Endothelial cell of umbilical vein (primary cell): ENCODE results near the gene HSD17B11. TPM values are rescaled to one million over a fixed set of nuclear protein-coding genes. Genes with fewer than 3 reads are reported as not detected.

ENCODE experiments used
- BruUV-seq: library from RNA; stranded (reverse); fragments of 400-500 nt; replicated peaks from 2 replicates; lab custom pipeline; 2021; lab: Mats Ljungman, UMichigan
- CTCF ChIA-PET: fragments of 300-600, 350-600 bp; sonication (Branson Sonifier 250); formaldehyde crosslinking; loops from one replicate; lab custom pipeline; 2021; ENCODE audit warnings: antibody characterized with exemption, inconsistent platforms; lab: Charles Lee
- POLR2A ChIA-PET: fragments of 300-600, 350-600 bp; sonication (Branson Sonifier 250); formaldehyde crosslinking; loops from one replicate; lab custom pipeline; 2021; ENCODE audit warnings: antibody characterized with exemption, inconsistent platforms; lab: Charles Lee
- DNase-seq: peaks from one replicate; pipeline ENCODE4 v3.0.0-alpha.2; 2011; ENCODE audit warnings: low read depth, low spot score
- FAIRE-seq: peaks from 2 replicates; lab custom pipeline; 2011; peaks lifted over from hg19 to GRCh38; lab: Jason Lieb, UNC
- H2AFZ ChIP-seq: 2 replicates; pipeline ENCODE4 v1.6.0; 2012; ENCODE audit warnings: low read depth, low read length, control low read depth, inconsistent platforms
- H3K27ac ChIP-seq: 2 replicates; pipeline ENCODE4 v1.5.1; 2011; ENCODE audit warnings: low read depth, mild to moderate bottlenecking, control low read depth, low read length, moderate library complexity; ENCODE audit not compliant: insufficient read depth
- H3K27me3 ChIP-seq, 2 experiments: 2 replicates each; pipeline versions ENCODE4 v1.6.0 to v1.6.1; 2011; ENCODE audit warnings: low read length in 2 of 2, mixed read lengths in 1 of 2; ENCODE audit not compliant: control insufficient read depth in 2 of 2, insufficient read depth in 2 of 2
- H3K36me3 ChIP-seq, 2 experiments: 2 replicates in 1 of 2; 3 replicates in 1 of 2; pipeline ENCODE4 v1.5.1; 2011; ENCODE audit warnings: low read length in 2 of 2, mild to moderate bottlenecking in 1 of 2, moderate library complexity in 1 of 2; ENCODE audit not compliant: control insufficient read depth in 2 of 2, insufficient read depth in 2 of 2; ENCODE audit errors: extremely low read depth in 1 of 2
- H3K4me1 ChIP-seq: 3 replicates; pipeline ENCODE4 v1.5.1; 2011; ENCODE audit warnings: mild to moderate bottlenecking, low read length; ENCODE audit not compliant: control insufficient read depth, insufficient read depth; ENCODE audit errors: extremely low read depth
- H3K4me2 ChIP-seq: 2 replicates; pipeline ENCODE4 v1.6.1; 2011; ENCODE audit warnings: low read length, control low read depth, mixed read lengths; ENCODE audit not compliant: insufficient read depth
- H3K4me3 ChIP-seq, 3 experiments: fragments of 200-600 bp in 1 of 3; sonication (generic), shearing (Covaris generic) in 1 of 3; replicated peaks in 1 of 3; 2 replicates each; pipeline ENCODE4 v1.5.1; 2011 to 2016; ENCODE audit warnings: control low read depth in 3 of 3, low read length in 3 of 3, mild to moderate bottlenecking in 2 of 3, inconsistent platforms in 1 of 3, low read depth in 1 of 3, moderate library complexity in 1 of 3; ENCODE audit not compliant: insufficient read depth in 1 of 3
- H3K79me2 ChIP-seq: 2 replicates; pipeline ENCODE4 v1.6.0; 2012; ENCODE audit warnings: low read length, inconsistent platforms; ENCODE audit not compliant: control insufficient read depth, insufficient read depth
- H3K9ac ChIP-seq: replicated peaks from 2 replicates; pipeline ENCODE3; 2011; ENCODE audit warnings: low read length, control low read depth; ENCODE audit not compliant: insufficient read depth; ENCODE audit errors: extremely low read depth
- H3K9me1 ChIP-seq: replicated peaks from 3 replicates; pipeline ENCODE4 v1.6.0; 2011; ENCODE audit warnings: mild to moderate bottlenecking, low read length; ENCODE audit not compliant: control insufficient read depth, insufficient read depth; ENCODE audit errors: extremely low read depth
- H3K9me3 ChIP-seq: replicated peaks from 2 replicates; pipeline ENCODE4 v1.5.1; 2012; ENCODE audit warnings: low read length, inconsistent platforms; ENCODE audit not compliant: control insufficient read depth, insufficient read depth
- H4K20me1 ChIP-seq: replicated peaks from 2 replicates; pipeline ENCODE3; 2011; ENCODE audit warnings: mild to moderate bottlenecking, low read length; ENCODE audit not compliant: control insufficient read depth, insufficient read depth; ENCODE audit errors: extremely low read depth
- CTCF ChIP-seq, 2 donors: IDR thresholded peaks; 1 replicate in 1 of 2; 2 replicates in 1 of 2; pipeline ENCODE4 v1.5.1; 2011; ENCODE audit warnings: low read length in 2 of 2, mild to moderate bottlenecking in 2 of 2, moderate library complexity in 2 of 2, control low read depth in 1 of 2, inconsistent platforms in 1 of 2, low read depth in 1 of 2; ENCODE audit not compliant: insufficient read depth in 1 of 2; ENCODE audit errors: extremely low read depth in 1 of 2
- EZH2 ChIP-seq: IDR thresholded peaks from 2 replicates; pipeline ENCODE4 v1.6.1; 2012; ENCODE audit warnings: borderline replicate concordance, low read depth, mild to moderate bottlenecking, moderate library complexity, low read length, inconsistent platforms; ENCODE audit not compliant: severe bottlenecking
- FOS ChIP-seq: IDR thresholded peaks from 2 replicates; pipeline ENCODE4 v1.6.1; 2011; ENCODE audit warnings: mild to moderate bottlenecking, low read length, moderate library complexity, borderline replicate concordance; ENCODE audit not compliant: insufficient read depth
- GATA2 ChIP-seq: IDR thresholded peaks from 2 replicates; pipeline ENCODE4 v1.7.0; 2011; ENCODE audit warnings: low read depth, mild to moderate bottlenecking, moderate library complexity, mixed read lengths, low read length; ENCODE audit not compliant: insufficient read length, insufficient read depth
- JUN ChIP-seq: IDR thresholded peaks from 2 replicates; pipeline ENCODE4 v1.6.1; 2011; ENCODE audit warnings: borderline replicate concordance, low read depth; ENCODE audit not compliant: insufficient read length, insufficient read depth
- MAX ChIP-seq: IDR thresholded peaks from 2 replicates; pipeline ENCODE4 v1.6.1; 2011; ENCODE audit not compliant: insufficient read depth, insufficient read length
- MYC ChIP-seq: IDR thresholded peaks from one replicate; pipeline ENCODE4 v1.6.1; 2011; ENCODE audit warnings: mild to moderate bottlenecking, low read depth, low read length
- POLR2A ChIP-seq: IDR thresholded peaks from 2 replicates; pipeline ENCODE4 v1.6.1; 2012; ENCODE audit warnings: low read depth, mild to moderate bottlenecking, control low read depth, low read length
- POLR2AphosphoS5 ChIP-seq: IDR thresholded peaks from 2 replicates; pipeline ENCODE4 v1.6.1; 2012; ENCODE audit warnings: low read depth, mild to moderate bottlenecking, control low read depth, low read length, moderate library complexity; ENCODE audit not compliant: insufficient read depth
- dilution Hi-C: fragments of 300-500 bp; cut with MboI; formaldehyde crosslinking; loops from one replicate; pipeline ENCODE4 v1.15.0; 2019; ENCODE audit warnings: low sequenced_read_pairs; ENCODE audit not compliant: extremely low pct_ligation_motif_present
- intact Hi-C: fragments of 100-400 bp; cut with micrococcal nuclease; formaldehyde crosslinking; loops from one replicate; pipeline ENCODE4 v1.10.0; 2022
- polyA plus RNA-seq, 4 experiments: library from polyadenylated mRNA; depleted of rRNA in 3 of 4; stranded (reverse) in 3 of 4; unstranded in 1 of 4; fragments of >200 nt; gene quantifications; 2 replicates each; pipeline versions ENCODE4 v1.2.1 to v1.2.3, GENCODE V29; 2011 to 2012; ENCODE audit warnings: missing spikeins in 1 of 4
- total RNA-seq: library from RNA; stranded (reverse); gene quantifications from 2 replicates; pipeline ENCODE4 v1.2.3, GENCODE V29; 2021

Gene HSD17B11
- total and polyA plus RNA-seq, 2 donors (not counting 3 experiments of a cell fraction or from before 2014, with no cell fraction given), result 10.7 to 21.1 TPM

GRCh38 chr4:87359258-87359657, 31.7 kb downstream of the HSD17B11 start:
- H3K27ac ChIP-seq, result no peak overlapping the region
- FAIRE-seq, result no peak
- no peak overlapping the region for H3K9ac ChIP-seq
- ChIA-PET CTCF (interaction anchor here (0.9 to 2.3 kb wide), 2 partner anchors 17 to 106 kb away, joined by 3 to 10 read pairs; no protein-coding TSS in a partner anchor), POLR2A (no interaction called here)
- no peak overlapping the region for H3K4me2 ChIP-seq
- no peak overlapping the region for H2AFZ ChIP-seq
- no peaks in the 10 kb centered on the region for H4K20me1 ChIP-seq
- intact Hi-C loops (loop anchor here (5.0 kb wide), 1 partner anchor 488 kb away; no protein-coding TSS in a partner anchor), dilution Hi-C loops (no loop called here)
- no peak overlapping the region for H3K4me3 ChIP-seq
- H3K9me3 ChIP-seq, result no peaks in the 10 kb centered on the region
- BruUV-seq, result no TSS peak
- H3K4me1 ChIP-seq, result no peaks in the 10 kb centered on the region
- H3K36me3 ChIP-seq, result peaks cover 0 to 3% of the 10 kb centered on the region in 2 experiments
- TF ChIP-seq MAX (no peak), MYC (no peak), FOS (no peak), POLR2AphosphoS5 (no peak), POLR2A (no peak), EZH2 (no peak), JUN (no peak), GATA2 (no peak), CTCF (IDR thresholded peaks at IDR 0.05; ENCODE audit: extremely low read depth in 1 of 2, insufficient read depth in 1 of 2, low read depth in 1 of 2, low read length in 2 of 2) (no peak)
- H3K27me3 ChIP-seq, result no peaks in the 10 kb centered on the region
- H3K9me1 ChIP-seq, result no peaks in the 10 kb centered on the region
- no peak for DNase-seq
- no peaks in the 10 kb centered on the region for H3K79me2 ChIP-seq
